OCI-LY3 (cell line): Measurements from ENCODE around the gene TREH.
"Not testable (repeated sequence)": the region's sequence is repeated elsewhere in the genome, so short reads cannot be mapped to it uniquely, and the experiment has no call there.

ENCODE experiments used
- EZH2phosphoT487 ChIP-seq: fragments of 200-600 bp; shearing (Covaris generic); IDR thresholded peaks from 2 replicates; pipeline ENCODE4 v1.6.1; 2018; ENCODE audit warnings: antibody characterized with exemption, mixed run types, low read depth
- TF ChIP-seq, protein P1 (sequence below): fragments of 200-600, 300-600 bp; sonication (generic); IDR thresholded peaks from 2 replicates; pipeline ENCODE4 v1.5.1; 2014; ENCODE audit warnings: antibody characterized with exemption, low read length, low read depth

DNA sequence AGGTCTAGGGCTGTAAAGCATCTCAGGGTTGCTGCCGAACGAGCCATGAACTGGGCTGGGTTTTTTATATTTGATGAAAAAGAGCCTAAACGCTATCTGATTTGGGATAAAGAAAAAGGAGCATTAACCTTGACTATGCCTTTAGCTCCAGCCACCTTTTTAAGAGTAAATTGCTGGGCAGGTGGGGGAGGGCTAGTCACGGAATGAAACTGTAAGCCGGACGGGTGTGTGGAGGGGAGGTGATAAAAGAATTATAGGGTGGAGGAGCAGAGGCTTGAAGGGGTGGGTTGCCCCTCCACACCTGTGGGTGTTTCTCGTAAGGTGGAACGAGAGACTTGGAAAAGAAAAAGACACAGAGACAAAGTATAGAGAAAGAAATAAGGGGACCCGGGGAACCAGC is 41.3 kb upstream of the TREH start:
- TF ChIP-seq, protein P1, sequence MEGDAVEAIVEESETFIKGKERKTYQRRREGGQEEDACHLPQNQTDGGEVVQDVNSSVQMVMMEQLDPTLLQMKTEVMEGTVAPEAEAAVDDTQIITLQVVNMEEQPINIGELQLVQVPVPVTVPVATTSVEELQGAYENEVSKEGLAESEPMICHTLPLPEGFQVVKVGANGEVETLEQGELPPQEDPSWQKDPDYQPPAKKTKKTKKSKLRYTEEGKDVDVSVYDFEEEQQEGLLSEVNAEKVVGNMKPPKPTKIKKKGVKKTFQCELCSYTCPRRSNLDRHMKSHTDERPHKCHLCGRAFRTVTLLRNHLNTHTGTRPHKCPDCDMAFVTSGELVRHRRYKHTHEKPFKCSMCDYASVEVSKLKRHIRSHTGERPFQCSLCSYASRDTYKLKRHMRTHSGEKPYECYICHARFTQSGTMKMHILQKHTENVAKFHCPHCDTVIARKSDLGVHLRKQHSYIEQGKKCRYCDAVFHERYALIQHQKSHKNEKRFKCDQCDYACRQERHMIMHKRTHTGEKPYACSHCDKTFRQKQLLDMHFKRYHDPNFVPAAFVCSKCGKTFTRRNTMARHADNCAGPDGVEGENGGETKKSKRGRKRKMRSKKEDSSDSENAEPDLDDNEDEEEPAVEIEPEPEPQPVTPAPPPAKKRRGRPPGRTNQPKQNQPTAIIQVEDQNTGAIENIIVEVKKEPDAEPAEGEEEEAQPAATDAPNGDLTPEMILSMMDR: not testable (repeated sequence)
- TF ChIP-seq EZH2phosphoT487: not testable (repeated sequence)
